Measurements from ENCODE around the gene FGF11.
"Not testable (repeated sequence)": the region's sequence is repeated elsewhere in the genome, so short reads cannot be mapped to it uniquely, and the experiment has no call there.

Gene FGF11

GRCh38 chr17:7466639-7467341, 27.5 kb downstream of the FGF11 start:
- POLR2A ChIA-PET: interaction anchor here (0.5 to 1.6 kb wide), 3 partner anchors 17 to 63 kb away, joined by 3 to 5 read pairs (median 3); partner anchors contain the start of gene POLR2A
- CTCF ChIA-PET: interaction anchor here (1.3 to 1.9 kb wide), 3 partner anchors 9 to 19 kb away, joined by 3 to 6 read pairs (median 3); no protein-coding TSS in a partner anchor
- no peak for DNase-seq (ENCODE audit: extremely low spot score)
- TF ChIP-seq, protein P1, sequence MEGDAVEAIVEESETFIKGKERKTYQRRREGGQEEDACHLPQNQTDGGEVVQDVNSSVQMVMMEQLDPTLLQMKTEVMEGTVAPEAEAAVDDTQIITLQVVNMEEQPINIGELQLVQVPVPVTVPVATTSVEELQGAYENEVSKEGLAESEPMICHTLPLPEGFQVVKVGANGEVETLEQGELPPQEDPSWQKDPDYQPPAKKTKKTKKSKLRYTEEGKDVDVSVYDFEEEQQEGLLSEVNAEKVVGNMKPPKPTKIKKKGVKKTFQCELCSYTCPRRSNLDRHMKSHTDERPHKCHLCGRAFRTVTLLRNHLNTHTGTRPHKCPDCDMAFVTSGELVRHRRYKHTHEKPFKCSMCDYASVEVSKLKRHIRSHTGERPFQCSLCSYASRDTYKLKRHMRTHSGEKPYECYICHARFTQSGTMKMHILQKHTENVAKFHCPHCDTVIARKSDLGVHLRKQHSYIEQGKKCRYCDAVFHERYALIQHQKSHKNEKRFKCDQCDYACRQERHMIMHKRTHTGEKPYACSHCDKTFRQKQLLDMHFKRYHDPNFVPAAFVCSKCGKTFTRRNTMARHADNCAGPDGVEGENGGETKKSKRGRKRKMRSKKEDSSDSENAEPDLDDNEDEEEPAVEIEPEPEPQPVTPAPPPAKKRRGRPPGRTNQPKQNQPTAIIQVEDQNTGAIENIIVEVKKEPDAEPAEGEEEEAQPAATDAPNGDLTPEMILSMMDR (IDR thresholded peaks at IDR 0.05; ENCODE audit: control extremely low read depth, extremely low read depth, low read depth, missing control alignments): no peak

DNA sequence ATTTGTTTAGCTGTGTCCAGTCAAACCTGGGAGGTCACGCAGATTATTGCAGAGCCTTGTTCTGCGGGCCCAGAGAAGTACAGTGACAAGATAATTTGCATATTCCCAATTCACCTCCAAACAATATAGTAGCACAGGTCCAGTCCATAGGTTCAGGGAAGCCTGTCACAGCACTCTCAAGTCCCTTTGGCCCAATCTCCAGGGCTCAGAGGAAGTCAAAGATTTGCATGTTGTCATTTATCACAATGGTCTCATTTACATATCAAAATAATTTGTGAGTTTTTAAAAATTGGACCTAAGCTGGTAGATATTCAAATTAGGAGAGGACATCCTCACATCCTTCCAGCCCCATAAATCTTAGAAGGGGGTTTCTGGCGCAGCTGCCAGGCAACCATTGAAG, 28.2 kb downstream of the FGF11 start:
- CTCF ChIA-PET: interaction anchor here (1.4 to 1.9 kb wide), 3 partner anchors 8 to 30 kb away, joined by 3 to 6 read pairs (median 4); no protein-coding TSS in a partner anchor

GRCh38 chr17:7468290-7468689, 29.0 kb downstream of the FGF11 start:
- CTCF ChIA-PET: interaction anchor here (1.5 kb wide), 2 partner anchors 31 to 47 kb away, joined by 3 to 4 read pairs; no protein-coding TSS in a partner anchor
- POLR2A ChIA-PET: no interaction called here
- TF ChIP-seq, protein P1 (IDR thresholded peaks at IDR 0.05; ENCODE audit: control extremely low read depth, extremely low read depth, low read depth, missing control alignments): no peak
- no peak for DNase-seq (ENCODE audit: extremely low spot score)

More for the DNA sequence above, 28.2 kb downstream of the FGF11 start:
- TF ChIP-seq, protein P1 (IDR thresholded peaks at IDR 0.05; ENCODE audit: control extremely low read depth, extremely low read depth, low read depth, missing control alignments): no peak
- DNase-seq (ENCODE audit: extremely low spot score): no peak
- POLR2A ChIA-PET: interaction anchor here (1.6 kb wide), 1 partner anchor 17 kb away, joined by 5 read pairs; the partner anchor contains the start of gene POLR2A

- no peak for DNase-seq (ENCODE audit: extremely low spot score)
- ChIA-PET POLR2A (no interaction called here), CTCF (interaction anchor here (1.5 kb wide), 2 partner anchors 32 to 47 kb away, joined by 3 to 4 read pairs; no protein-coding TSS in a partner anchor)
- TF ChIP-seq, protein P1 (IDR thresholded peaks at IDR 0.05; ENCODE audit: control extremely low read depth, extremely low read depth, low read depth, missing control alignments): no peak
These were observed 29.6 kb downstream of the FGF11 start for GRCh38 chr17:7468804-7469389.

GRCh38 chr17:7469843-7470242, 30.5 kb downstream of the FGF11 start:
- POLR2A ChIA-PET; DNase-seq (ENCODE audit: extremely low spot score): not testable (repeated sequence)
- CTCF ChIA-PET: interaction anchor here (1.0 to 1.5 kb wide), 3 partner anchors 11 to 46 kb away, joined by 3 to 4 read pairs (median 3); no protein-coding TSS in a partner anchor

GRCh38 chr17:7470457-7470973, 31.2 kb downstream of the FGF11 start:
- CTCF ChIA-PET: interaction anchor here (1.0 to 1.8 kb wide), 4 partner anchors 12 to 44 kb away, joined by 3 to 4 read pairs (median 4); no protein-coding TSS in a partner anchor
- POLR2A ChIA-PET; DNase-seq (ENCODE audit: extremely low spot score): not testable (repeated sequence)

GRCh38 chr17:7471729-7472128, 32.4 kb downstream of the FGF11 start:
- TF ChIP-seq, protein P1 (IDR thresholded peaks at IDR 0.05; ENCODE audit: control extremely low read depth, extremely low read depth, low read depth, missing control alignments): no peak
- no peak for DNase-seq (ENCODE audit: extremely low spot score)
- ChIA-PET POLR2A (no interaction called here), CTCF (interaction anchor here (1.8 kb wide), 1 partner anchor 35 kb away, joined by 4 read pairs; no protein-coding TSS in a partner anchor)

DNA sequence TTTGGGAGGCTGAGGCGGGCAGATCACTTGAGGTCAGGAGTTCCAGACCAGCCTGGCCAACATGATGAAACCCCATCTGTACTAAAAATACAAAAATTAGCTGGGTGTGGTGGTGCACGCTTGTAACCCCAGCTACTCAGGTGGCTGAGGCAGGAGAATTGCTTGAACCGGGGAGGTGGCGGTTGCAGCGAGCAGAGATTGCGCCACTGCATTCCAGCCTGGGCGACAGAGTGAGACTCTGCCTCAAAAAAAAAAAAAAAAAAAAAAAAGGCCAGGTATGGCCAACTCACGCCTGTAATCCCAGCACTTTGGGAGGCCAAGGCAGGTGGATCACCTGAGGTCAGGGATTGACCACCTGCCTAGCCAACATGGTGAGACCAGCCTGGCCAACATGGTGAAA, 35.5 kb downstream of the FGF11 start:
- CTCF ChIA-PET: interaction anchor here (1.7 to 2.3 kb wide), 3 partner anchors 8 to 86 kb away, joined by 6 to 10 read pairs (median 7); partner anchors contain the start of gene TMEM102
- DNase-seq (ENCODE audit: extremely low spot score): not testable (repeated sequence)
- POLR2A ChIA-PET: interaction anchor here (0.6 kb wide), 1 partner anchor 105 kb away, joined by 7 read pairs; no protein-coding TSS in a partner anchor

All from GM10248 (cell line).